NCI-H2107 treated with DMSO at 0.1 percent for 48 hours (cell line): ENCODE measurements around the gene SLC15A4.
A peak's percentile ranks its signal among the peaks of the same experiment; 100 is the strongest.
"Not testable (repeated sequence)": the region's sequence is repeated elsewhere in the genome, so short reads cannot be mapped to it uniquely, and the experiment has no call there.

Source experiments
- DNase-seq: peaks from one replicate; lab custom pipeline; 2025; ENCODE audit not compliant: unreplicated experiment; lab: John Stamatoyannopoulos, UW

Gene SLC15A4

DNA sequence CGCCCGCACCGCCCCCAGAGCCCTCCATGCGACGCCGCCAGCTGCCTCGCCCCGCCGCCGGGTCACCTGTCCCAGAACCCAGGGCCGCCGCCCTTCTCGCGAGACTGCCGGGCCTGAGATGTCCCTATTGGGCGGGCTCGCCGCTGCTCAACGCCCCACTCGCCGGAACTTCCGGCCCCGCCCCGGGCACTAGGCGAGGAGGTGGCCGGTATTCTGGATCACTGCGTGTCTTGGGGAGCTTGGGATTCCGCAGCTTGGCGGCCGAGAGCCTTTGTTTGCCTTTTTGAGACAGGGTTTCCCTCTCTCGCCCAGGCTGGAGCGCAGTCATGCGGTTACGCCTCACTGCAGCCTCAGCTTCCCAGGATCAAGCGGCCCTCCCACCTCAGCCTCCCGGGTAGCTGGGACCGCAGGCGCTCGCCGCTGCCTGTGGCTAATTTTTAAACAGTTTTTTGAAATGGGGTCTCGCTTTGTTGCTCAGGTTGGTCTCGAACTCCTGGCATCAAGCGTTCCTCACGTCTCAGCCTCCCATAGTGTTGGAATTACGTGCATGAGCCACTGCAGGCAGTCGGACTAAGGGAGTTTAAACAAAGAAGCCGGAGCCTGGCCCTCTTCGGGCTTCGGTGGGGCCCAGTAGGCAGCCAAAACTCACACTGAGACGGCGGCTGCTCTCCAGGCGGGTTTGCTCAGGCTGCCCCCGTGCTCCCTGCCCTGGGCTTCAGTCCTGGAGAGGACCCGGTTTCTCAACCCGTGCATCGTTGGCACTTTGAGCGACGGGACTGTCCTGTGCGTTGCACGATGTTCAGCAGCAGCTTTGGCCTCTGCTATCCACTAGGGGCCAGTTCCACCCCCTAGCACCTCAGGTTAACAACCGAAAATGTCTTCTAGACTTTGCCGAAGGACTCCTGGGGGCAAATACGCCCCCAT lies at the start of gene SLC15A4:
SLC15A4 (minus strand) TSS at position 43 of the 924 bp plus-strand sequence; CDS start at position 28, 15 bp downstream.
- DNase-seq = peak; percentile 85

DNA sequence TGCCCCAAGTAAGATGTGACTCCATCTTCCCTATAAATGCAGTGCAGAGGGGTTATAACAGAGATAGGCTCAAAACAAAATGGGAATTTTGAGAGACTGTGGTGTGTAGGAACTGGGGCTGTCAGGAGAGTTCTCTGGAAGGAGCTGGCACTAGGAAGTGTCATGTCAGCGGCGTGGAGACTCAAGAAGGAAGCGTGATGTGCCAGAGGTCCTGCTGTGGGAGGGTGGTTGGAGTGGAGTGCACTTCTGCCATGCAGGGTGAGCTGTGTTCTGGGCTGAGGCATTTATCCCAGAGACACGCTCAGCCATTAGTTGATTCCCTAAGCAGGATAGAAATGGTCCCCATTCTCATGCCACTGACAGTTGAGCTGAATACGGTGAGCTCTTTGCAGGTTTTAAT lies 48.5 kb upstream of the SLC15A4 start:
- DNase-seq = no peak

DNA sequence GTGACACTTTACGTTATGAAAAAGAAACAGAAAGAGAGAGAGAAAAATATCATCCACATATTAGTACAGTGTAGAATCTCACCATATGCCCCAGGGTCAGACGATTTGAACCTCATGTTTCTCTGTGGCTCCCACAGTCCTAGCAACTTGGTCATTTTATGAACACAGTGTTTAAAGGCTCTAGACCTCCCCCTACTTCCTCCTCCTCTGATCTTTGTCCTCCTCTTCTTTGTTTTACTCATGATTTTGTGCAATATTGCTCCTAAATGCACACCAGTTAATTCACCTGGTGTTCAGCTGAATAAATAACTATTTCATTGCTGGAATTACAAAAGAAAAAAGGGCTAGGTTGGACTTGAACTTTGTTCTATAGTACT lies 47.7 kb upstream of the SLC15A4 start:
- DNase-seq = no peak

DNA sequence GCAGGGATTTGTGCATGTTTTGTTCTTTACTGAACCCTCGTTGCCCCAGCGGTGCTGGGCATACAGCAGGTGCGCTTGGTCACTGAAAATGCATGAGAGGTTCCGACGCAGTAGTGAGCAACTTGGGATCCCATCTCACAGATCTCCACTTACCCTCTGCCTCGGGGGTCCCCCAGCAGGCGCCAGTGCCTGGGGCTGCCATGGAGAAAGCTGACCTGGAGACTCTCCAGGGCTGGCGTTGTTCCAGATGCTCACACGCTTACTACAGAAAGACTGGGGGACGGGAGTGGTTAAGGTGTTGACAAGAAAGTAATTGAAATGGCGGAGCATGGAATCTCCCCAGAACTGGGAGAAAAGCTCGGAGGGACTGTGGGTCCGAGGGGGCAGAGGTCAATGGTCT lies 43.7 kb upstream of the SLC15A4 start:
- DNase-seq = no peak

DNA sequence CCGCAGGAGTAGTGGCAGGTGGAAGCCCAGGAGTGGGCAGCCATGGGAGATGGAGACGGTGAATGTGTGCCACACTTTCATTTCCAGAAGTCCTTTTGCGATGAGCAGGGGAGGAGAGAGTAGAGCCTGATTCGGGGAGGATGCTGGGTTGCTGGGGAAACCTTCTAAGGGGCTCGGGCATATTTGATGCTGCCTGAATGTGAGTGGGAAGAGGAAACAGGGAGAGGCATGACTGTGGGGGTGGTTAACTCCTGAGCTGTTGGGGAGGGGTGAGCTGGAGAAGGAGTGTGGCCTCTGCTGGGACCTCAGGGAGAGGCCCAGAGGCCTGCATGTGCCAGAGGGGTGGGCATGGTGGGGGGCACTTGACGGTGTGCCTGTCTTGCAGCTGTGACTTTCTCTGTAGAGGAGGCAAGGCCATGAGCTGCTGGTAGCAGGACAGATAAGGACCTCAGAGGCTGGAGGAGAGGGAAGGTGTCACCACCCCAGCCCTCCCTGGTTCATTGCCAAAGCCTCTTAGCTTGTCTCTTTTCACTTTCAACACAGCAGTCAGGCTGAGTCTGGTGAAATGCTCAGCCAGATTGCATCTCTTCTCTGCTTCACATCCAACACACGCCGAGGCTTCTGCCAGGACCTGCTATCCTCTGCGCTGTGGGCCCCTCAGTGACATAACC lies 40.9 kb upstream of the SLC15A4 start:
- DNase-seq = no peak

DNA sequence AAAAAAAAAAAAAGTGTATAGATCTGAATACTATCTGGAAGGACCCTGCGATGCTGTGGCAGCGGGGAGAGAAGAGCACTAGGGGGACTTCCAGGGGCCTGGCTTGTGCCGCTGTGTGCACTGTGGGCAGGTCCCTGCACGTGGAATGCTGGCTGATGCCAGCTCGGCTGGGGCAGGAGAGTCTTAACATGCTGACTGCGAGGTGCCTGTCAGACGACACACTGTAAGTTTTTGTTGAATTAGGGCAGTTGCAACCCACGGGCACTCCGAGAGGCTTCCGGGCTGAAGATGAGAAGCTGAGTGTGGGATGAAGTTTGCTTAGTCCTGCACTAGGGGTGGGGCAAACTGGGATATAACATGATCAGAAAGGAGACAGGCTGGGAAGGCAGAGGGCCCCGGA lies 40.2 kb upstream of the SLC15A4 start:
- no peak for DNase-seq

DNA sequence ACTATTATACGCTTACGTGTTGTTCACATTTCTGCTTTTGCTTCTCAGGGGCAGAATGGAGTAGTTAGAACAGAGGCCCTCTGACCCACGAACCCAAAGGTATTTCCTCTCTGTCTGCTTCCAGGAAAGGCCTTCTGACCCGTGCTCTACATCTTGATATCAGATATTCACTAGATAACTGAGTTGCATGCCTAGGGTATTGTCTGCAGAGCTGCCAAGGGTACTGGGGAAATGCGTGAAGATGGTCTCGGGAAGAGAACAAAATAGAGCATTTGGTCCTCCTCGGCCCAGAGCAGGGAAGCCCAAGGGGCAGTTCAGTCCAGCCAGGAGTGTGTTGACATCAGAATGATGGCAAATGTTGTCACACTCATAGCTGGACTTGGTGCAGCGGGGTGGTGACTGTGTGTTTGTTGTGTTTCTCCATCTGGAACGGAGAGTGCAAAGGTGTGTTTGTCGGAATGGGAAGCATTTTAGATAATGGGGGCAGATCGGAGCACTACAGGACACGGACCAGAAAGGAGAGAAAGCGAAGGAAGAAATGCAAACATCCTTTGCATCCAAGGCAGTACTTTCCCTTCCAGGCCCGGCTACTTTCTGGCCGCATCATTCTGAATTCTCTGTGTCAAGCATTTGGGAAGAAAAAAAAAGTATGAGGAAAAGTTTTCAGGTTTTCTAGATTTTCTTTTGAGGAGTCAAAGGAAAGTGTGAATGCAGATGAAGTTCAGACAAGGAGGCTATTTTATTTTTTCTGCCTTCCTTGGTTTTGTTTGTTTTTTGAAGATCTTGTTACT lies 37.7 kb upstream of the SLC15A4 start:
- no peak for DNase-seq

DNA sequence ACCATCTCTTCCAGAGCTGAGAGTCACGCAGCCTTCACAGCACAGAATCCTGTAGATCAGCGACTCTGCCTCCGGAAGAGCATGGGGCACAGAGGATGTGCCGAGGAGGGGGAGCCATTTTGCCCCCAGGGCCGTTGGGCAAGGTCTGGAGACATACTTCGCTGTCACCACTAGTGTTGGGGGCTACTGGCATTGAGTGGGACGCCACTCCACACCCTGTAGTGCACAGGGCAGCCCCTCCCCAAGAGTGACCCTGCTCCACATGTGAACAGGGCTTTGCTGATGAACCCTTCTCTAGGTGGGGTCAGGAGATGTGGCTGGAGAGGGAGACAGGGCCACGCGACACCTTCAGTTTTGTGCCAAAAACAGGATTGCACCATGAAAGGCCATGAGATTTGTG lies 35.6 kb upstream of the SLC15A4 start:
- DNase-seq = no peak

DNA sequence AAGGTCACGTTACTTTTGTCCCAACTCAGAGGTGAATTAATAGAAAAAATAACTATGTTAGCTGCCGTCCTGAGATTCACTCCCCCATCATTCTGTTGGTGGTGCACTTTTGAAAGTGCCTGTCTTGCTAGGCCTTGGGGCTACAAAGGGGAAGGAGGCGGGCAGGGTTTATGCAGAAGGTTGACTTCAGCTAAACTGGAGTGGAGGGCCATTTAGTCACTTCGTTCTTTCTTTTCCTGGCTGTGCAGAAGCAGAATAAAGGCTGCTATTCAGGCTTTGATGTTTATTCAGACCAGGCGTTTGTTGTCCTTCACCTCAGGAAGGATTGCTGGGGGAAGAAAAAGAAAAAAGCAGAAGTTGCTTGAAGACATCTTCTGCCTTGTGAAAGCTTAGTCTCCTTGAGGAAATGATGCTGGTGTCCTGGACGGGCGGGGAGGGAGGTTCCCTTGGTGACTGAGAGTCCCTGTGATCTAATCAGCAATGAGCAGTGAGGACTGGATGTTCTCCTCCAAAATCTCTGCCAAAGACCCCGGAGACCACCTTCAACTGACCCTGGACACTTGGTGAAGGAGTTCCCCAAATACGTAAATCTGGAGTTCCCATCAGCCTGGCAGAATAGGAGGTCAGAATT lies 33.5 kb upstream of the SLC15A4 start:
- DNase-seq = no peak

DNA sequence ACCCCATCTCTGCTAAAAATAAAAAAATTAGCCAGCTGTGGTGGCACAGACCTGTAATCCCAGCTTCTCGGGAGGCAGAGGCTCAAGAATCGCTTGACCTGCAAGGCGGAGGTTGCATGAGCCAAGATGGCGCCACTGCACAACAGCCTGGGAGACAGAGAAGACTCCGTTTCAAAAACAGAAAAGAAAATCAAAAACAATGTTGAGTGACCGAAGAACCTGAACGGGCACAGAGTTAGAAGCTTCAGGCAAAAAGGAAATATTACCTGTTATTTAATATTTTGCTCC lies 33.0 kb upstream of the SLC15A4 start:
- no peak for DNase-seq

DNA sequence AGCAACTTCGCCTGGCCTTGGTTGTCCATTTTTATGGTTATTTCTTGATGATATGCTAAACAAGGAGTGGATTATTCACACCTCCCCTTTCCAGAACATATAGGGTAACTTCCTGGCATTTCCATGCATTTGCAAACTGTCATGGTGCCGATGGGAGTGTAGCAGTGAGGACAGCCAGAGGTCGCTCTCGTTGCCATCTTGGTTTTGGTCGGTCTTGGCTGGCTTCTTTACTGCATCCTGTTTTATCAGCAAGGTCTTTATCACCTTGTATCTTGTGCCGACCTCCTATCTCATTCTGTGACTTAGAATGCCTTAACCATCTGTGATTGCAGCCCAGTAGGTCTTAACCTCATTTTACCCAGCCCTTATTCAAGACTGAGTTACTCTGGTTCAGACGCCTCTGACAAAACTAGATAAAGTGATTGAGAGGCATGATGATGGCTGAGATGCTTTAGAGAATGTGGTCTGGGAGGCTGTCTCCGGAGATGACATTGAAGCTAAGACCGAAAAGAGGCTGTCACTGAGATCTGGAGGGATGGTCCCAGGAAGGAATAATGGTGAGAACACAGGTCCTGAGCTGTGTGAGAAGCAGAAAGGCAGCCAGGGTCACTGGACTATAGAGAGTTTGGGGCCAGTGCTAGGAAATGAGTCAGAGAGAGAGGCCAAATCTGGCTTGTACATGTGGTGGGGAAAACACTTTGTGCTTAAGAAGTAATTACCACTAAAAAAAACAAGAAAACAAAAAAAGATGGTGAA lies 32.5 kb upstream of the SLC15A4 start:
- no peak for DNase-seq

DNA sequence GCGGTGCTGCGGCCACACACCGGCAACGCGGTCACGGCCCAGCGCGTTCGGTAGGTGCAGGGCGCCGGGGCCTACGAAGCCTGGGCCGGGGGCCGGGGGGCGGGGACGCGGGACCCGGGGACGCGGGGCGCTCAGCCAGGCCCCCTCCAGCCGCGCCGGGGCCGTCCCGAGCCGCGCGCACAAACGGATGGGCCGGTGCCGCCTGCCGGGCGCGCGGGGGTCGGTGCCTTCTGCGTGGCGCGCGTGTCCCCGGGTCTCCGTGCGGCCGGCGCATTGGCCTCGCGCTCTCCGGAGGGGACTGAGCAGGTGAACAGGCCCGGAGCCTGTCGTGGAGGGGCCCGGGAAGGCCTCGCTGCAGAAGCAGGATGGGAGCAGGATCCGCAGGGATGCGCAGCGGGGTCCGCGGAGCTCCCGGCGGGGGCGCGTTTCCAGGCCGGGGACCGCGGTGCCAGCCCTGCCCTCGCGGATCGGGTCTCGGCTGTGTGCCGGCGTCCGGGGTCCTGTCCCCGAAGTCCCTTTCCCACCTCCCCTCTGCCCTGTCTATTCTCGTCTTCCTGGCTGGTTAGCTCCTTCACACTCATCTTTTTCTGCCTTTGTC lies 29.9 kb upstream of the SLC15A4 start:
- DNase-seq = peak; percentile 47

DNA sequence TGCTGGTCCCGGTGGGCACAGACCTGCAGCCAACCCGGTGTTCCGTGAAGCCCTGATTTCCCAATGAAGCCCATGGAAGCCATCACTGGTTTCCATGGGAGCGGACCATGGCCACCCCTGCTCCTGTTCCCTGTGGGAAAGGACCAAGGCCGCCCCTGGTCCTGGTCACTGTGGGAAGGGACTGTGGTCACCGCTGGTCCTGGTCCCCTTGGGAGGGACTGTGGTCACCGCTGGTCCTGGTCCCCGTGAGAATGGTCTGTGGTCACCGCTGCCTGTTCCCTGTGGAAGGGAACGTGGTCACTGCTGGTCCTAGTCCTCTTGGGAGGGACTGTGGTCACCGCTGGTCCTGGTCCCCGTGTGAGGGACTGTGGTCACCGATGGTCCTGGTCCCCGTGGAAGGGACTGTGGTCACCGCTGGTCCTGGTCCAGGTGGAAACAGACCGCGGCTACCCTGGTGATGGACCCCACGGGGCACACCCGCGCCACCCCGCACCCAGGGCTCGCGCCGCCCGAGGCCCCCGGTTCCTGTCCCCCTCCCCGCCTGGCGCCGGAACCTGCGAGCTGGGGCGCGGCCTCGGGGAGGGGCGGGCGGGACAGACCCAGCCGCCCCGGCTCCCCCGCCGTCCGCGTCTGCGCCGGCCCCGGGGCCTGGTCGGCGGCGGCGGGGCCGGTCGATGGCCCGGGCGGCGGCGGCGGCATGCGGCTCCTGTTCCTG lies 29.3 kb upstream of the SLC15A4 start, which contains the start of gene GLT1D1:
GLT1D1 (plus strand) TSS at position 594 of the 715 bp plus-strand sequence; CDS start at position 698, 104 bp downstream.
- no peak for DNase-seq

DNA sequence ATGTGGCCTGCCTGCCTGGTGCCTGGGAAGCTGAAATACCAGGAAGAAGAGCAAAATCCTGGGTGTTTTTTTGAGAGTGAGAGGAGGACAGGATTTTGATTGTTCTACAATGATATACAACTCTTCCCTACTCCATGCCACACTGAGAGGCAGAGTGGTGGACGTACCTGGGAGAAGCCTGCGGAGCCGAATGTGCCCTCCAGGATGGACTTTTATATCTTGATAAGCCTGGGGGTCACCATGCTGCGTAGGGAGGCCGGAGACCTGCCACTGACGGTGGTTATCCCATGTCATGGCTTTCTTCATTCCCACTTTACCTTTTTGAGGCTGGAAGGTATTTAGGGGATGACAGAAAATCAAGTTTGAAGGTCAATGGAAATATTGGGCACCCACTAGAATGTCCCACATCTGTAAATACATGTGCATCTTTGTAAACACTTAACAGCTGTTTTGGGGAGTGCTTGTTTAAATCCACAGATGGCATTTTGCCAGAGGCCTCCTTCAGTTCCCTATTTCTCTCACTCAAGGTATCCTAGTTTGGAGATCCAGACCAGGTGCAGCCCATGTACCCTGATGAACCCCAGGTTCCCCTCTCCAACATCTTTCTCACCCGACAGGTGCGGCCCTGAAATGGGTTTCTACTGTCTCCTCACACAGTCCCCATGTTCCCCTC lies 28.4 kb upstream of the SLC15A4 start:
- DNase-seq = no peak

DNA sequence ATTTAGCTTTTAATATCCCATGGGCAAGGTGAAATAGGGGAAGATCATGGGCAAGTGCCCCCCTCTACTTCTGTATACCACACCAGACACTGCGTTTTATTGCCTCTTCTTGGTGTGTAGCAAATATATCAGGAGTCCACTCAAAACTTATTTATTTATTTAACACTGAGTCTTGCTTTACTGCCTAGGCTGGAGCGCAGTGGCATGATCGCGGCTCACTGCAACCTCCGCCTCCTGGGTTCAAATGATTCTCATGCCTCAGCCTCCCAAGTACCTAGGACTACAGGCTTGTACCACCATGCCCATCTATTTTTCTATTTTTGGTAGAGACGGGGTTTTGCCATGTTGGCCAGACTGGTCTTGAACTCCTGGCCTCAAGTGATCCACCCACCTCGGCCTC lies 27.7 kb upstream of the SLC15A4 start:
- DNase-seq = not testable (repeated sequence)

DNA sequence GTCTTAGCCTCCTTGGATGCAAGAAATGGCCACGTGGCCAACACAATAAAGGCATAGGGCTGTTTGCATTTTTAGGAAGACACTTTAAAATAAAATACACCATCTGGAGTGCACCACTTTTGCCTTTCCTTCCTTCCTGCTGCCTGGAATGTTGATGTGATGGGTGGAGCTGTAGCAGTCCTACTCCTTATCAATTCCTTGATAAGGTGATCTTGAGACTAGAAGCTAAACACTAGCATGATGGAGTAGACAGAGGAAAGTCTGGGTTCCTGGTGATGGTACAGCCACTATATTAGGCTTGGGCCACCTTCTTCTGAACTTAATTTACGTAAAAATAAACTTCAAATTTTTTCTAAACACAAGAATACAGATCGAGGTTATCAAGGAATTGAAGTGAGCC lies 26.6 kb upstream of the SLC15A4 start:
- DNase-seq = no peak

DNA sequence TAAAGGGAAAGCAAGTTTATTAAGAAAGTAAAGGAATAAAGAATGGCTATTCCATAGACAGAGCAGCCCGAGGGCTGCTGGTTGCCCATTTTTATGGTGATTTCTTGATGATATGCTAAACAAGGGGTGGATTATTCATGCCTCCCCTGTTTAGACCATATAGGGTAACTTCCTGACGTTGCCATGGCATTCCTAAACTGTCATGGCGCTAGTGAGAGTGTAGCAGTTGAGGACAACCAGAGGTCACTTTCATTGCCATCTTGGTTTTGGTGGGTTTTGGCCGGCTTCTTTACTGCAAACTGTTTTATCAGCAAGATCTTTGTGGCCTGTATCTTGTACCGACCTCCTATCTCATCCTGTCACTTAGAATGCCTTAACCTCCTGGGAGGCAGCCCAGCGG lies 26.0 kb upstream of the SLC15A4 start:
- DNase-seq = not testable (repeated sequence)

DNA sequence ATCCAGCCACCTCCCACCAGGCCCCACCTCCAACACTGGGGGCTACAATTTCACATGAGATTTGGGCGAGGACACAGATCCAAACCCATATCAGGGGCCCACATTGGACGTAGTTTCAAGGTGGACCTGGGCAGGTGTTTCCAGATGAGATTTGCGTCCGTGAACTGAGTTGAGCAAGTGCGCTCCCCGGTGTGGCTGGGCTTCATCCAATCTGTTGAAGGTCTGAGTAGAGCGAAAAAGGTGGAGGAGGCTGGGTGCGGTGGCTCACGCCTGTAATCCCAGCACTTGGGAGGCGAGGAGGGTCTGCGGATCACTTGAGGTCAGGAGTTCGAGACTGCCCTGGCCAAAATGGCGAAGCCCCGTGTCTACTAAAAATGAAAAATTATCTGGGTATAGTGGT lies 24.6 kb upstream of the SLC15A4 start:
- DNase-seq = no peak

DNA sequence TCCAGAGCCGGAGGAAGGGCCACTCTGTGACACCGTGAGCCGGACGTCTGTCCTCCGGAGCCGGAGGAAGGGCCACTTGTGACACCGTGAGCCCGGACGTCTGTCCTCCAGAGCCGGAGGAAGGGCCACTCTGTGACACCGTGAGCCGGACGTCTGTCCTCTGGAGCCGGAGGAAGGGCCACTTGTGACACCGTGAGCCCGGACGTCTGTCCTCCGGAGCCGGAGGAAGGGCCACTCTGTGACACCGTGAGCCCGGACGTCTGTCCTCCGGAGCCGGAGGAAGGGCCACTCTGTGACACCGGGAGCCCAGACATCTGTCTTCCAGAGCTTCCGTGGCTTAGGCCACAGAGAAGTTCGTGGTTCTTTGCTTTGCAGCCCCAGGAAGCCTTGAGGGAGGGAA lies 22.9 kb upstream of the SLC15A4 start:
- DNase-seq = not testable (repeated sequence)
